A549 treated with AZD9567 at 1 μM for 4 hours (cell line): Measurements from ENCODE around the gene HACD1. TPM values are rescaled to one million over a fixed set of nuclear protein-coding genes. Genes with fewer than 3 reads are reported as not detected.

Experiments
- total RNA-seq: library from RNA; stranded (reverse); fragments of 200-300 nt; extraction: Qiagen RNA extraction; gene quantifications from 5 replicates; pipeline ENCODE4 v1.2.3, GENCODE V29; 2022; ENCODE audit not compliant: insufficient read depth

Gene HACD1, protein sequence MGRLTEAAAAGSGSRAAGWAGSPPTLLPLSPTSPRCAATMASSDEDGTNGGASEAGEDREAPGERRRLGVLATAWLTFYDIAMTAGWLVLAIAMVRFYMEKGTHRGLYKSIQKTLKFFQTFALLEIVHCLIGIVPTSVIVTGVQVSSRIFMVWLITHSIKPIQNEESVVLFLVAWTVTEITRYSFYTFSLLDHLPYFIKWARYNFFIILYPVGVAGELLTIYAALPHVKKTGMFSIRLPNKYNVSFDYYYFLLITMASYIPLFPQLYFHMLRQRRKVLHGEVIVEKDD
- 33.2 to 64.6 TPM (median 60.2 TPM) in 5 replicates for total RNA-seq

DNA sequence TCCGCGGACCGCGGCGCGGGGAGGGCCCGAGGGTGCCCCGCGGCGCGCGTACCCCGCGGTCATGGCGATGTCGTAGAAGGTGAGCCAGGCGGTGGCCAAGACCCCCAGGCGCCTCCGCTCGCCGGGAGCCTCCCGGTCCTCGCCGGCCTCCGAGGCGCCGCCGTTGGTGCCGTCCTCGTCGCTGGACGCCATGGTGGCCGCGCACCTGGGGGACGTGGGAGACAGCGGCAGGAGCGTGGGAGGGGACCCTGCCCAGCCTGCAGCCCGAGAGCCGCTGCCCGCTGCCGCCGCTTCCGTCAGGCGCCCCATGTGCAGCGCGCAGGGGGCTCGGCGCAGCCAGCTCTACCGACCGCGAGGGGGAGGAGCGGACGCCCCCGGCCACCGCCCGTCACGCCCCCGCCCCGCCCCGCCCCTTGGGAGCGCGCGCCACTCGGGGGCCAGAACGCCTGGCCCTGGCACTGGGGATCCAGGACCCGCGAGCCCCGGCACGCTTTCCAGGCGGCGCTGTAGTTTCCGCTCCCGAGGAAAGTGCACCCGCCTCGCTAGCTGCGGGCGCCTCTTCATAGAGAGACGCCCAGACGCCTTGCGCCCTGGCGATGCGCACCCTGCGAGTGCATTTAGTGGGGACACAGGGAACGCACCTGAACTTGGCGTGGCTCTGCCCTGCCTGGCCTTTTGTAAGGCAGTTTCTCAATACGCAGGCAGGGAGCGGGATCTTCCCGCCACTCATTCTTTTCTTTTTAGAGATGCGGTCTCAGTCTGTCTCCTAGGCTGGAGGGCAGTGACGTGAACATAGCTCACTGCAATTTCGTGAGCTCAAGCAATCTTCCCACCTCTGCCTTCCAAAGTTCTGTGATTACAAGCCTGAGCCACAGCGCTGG, at the start of gene HACD1:
HACD1 (minus strand) TSS at position 344 of the 881 bp plus-strand sequence; CDS start at position 309, 35 bp downstream.

DNA sequence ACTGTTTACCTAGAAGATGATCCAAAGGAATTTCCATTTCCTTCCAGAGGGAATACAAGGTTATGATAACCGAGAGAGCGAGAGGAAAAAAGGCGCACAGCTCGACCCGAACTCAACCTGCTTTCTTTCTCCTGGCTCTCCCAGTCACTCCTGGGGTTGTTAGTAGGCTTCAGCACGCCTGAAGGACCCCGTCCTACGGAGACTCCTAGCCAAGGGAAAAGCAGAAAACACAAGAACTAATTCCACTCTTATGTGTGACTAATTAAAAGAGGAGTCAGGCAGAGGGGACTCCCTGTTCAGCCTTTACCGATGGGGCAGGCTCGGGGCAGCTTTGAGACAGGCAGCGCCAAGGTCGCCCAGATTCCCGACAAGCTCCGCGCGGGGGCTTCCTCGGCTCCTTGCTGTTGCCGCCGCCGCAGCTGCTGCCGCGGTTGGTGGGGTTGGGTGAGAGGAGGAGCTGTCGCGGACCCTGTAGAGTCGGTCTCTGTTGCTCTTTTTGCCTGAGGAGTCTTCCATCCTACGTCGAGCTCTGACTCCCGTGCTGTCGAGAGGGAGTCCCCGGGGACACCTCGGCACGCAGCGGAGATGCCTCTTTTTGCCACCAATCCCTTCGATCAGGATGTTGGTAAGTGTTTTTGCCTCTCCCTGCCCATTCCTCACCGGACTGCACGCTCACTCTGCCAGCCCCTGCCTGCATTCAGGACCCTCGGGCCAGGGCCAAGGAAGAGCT, 26.7 kb upstream of the HACD1 start, which contains the start of gene STAM:
STAM (plus strand) TSS at position 397 of the 730 bp plus-strand sequence; CDS start at position 586, 189 bp downstream.

Other genes starting within 250 kb of the HACD1 start
- 0.06 to 0.16 TPM (median 0.06 TPM) in 4 of 5 replicates, not detected in the other for gene ST8SIA6, start 162.8 kb downstream of the HACD1 start, total RNA-seq
- 22.1 to 33.8 TPM (median 24.3 TPM) in 5 replicates for gene STAM, start 26.8 kb upstream of the HACD1 start, total RNA-seq
- gene TMEM236, start 134.8 kb upstream of the HACD1 start, total RNA-seq = 0.03 to 0.69 TPM (median 0.05 TPM) in 5 replicates
- gene MRC1, start 192.0 kb upstream of the HACD1 start, total RNA-seq = 0.01 to 0.04 TPM (median 0.02 TPM) in 4 of 5 replicates, not detected in the other